AG04450 (cell line): Measurements from ENCODE around the gene RELN. TPM values are rescaled to one million over a fixed set of nuclear protein-coding genes. Genes with fewer than 3 reads are reported as not detected.

Experiments
- CTCF ChIA-PET: fragments of 300-600, 350-600 bp; formaldehyde crosslinking; extraction: SDS; loops from one replicate; lab custom pipeline; 2022; ENCODE audit warnings: antibody characterized with exemption, inconsistent platforms; lab: Charles Lee
- POLR2A ChIA-PET: fragments of 350-600 bp; formaldehyde crosslinking; extraction: SDS; loops from one replicate; lab custom pipeline; 2021; ENCODE audit warnings: antibody characterized with exemption, inconsistent platforms; lab: Yijun Ruan, JAX
- DNase-seq: peaks from one replicate; pipeline ENCODE4 v3.0.0-alpha.2; 2011; ENCODE audit warnings: low read depth, low spot score
- H3K27ac ChIP-seq: one replicate; pipeline ENCODE4 v1.5.1; 2012; ENCODE audit warnings: low read depth, low read length, control low read depth
- H3K27me3 ChIP-seq: one replicate; pipeline ENCODE4 v1.6.0; 2012; ENCODE audit warnings: low read length; ENCODE audit not compliant: control insufficient read depth, insufficient read depth
- H3K4me3 ChIP-seq: 2 replicates; pipeline ENCODE4 v1.5.1; 2011; ENCODE audit warnings: mild to moderate bottlenecking, low read depth, low read length, control low read depth
- H3K9me3 ChIP-seq: 2 replicates; pipeline ENCODE4 v1.5.1; 2012; ENCODE audit warnings: low read length; ENCODE audit not compliant: control insufficient read depth, insufficient read depth
- polyA plus RNA-seq: library from polyadenylated mRNA; depleted of rRNA; stranded (reverse); fragments of >200 nt; gene quantifications from 2 replicates; pipeline ENCODE4 v1.2.3, GENCODE V29; 2011
- TF ChIP-seq, protein P1 (sequence below): IDR thresholded peaks from 2 replicates; pipeline ENCODE4 v1.5.1; 2011; ENCODE audit warnings: low read depth, low read length, control low read depth, inconsistent platforms

The RELN gene
- polyA plus RNA-seq, 1 experiment: 7.6 TPM

- no peaks in the 10 kb centered on the region for H3K9me3 ChIP-seq
- H3K4me3 ChIP-seq: no peak overlapping the region
- H3K27me3 ChIP-seq: peaks cover 7% of the 10 kb centered on the region
- no peak overlapping the region for H3K27ac ChIP-seq
- CTCF ChIA-PET: no interaction called here
- no peak for DNase-seq
- POLR2A ChIA-PET: no interaction called here
- TF ChIP-seq, protein P1, sequence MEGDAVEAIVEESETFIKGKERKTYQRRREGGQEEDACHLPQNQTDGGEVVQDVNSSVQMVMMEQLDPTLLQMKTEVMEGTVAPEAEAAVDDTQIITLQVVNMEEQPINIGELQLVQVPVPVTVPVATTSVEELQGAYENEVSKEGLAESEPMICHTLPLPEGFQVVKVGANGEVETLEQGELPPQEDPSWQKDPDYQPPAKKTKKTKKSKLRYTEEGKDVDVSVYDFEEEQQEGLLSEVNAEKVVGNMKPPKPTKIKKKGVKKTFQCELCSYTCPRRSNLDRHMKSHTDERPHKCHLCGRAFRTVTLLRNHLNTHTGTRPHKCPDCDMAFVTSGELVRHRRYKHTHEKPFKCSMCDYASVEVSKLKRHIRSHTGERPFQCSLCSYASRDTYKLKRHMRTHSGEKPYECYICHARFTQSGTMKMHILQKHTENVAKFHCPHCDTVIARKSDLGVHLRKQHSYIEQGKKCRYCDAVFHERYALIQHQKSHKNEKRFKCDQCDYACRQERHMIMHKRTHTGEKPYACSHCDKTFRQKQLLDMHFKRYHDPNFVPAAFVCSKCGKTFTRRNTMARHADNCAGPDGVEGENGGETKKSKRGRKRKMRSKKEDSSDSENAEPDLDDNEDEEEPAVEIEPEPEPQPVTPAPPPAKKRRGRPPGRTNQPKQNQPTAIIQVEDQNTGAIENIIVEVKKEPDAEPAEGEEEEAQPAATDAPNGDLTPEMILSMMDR: no peak
Measured at GRCh38 chr7:103995554-103995953, 6.1 kb upstream of the RELN start.

GRCh38 chr7:103993551-103993950 lies 4.1 kb upstream of the RELN start:
- TF ChIP-seq, protein P1: no peak
- no peak overlapping the region for H3K27ac ChIP-seq
- CTCF ChIA-PET: interaction anchor here (0.7 kb wide), 1 partner anchor 118 kb away, joined by 4 read pairs; no protein-coding TSS in a partner anchor
- no peak overlapping the region for H3K4me3 ChIP-seq
- H3K27me3 ChIP-seq: peaks cover 15% of the 10 kb centered on the region
- POLR2A ChIA-PET: no interaction called here
- no peaks in the 10 kb centered on the region; the same call in 1 of the 2 replicates for H3K9me3 ChIP-seq
- DNase-seq: no peak

DNA sequence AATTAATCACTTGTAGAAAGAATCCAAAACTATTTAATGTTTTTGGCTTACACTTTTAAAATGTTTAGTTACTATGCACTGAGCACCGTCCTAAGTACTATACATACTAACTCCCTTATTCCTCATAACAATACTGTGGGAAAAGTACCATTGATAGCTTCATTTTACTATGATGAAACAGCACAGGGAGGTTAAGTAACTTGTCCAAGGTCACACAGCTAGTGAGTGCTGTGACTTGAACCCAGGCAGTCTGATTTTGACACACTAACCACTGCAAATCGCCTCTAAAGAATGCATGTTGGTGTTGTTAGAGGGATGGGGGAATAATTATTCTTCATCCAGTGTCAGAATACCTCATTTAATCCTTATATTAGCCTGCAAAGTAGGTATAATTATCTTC lies 1.9 kb upstream of the RELN start:
- no peaks in the 10 kb centered on the region; the same call in 1 of the 2 replicates for H3K9me3 ChIP-seq
- H3K27me3 ChIP-seq: peaks cover 25% of the 10 kb centered on the region
- H3K4me3 ChIP-seq: no peak overlapping the region
- TF ChIP-seq, protein P1: no peak
- H3K27ac ChIP-seq: no peak overlapping the region
- ChIA-PET POLR2A (no interaction called here), CTCF (interaction anchor here (0.9 kb wide), 1 partner anchor 52 kb away, joined by 3 read pairs; no protein-coding TSS in a partner anchor)
- no peak for DNase-seq

DNA sequence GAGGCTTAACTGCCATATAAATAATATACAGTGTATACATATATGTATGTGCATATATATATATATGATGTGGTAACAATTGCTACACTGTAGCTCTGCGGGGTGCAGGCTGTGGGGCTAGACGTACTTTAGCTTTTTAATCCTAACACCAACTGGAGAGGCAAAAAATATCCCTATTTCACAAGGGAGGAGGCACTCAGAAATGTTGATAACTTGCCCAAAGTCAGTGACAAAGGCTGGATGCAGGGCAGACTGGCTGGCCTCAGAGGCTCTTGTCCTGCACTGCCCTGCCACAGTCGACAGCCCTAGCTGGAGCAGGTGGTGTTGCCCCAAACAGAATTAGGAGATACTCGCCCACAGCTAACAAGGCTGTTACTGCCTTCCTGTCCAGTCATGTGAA lies 1.5 kb upstream of the RELN start:
- Histone ChIP-seq H3K27me3 (peaks cover 25% of the 10 kb centered on the region), H3K4me3 (no peak overlapping the region), H3K9me3 (no peaks in the 10 kb centered on the region; the same call in 1 of the 2 replicates), H3K27ac (no peak overlapping the region)
- POLR2A ChIA-PET: no interaction called here
- TF ChIP-seq, protein P1: no peak
- no peak for DNase-seq
- CTCF ChIA-PET: interaction anchor here (0.9 kb wide), 1 partner anchor 52 kb away, joined by 3 read pairs; no protein-coding TSS in a partner anchor

DNA sequence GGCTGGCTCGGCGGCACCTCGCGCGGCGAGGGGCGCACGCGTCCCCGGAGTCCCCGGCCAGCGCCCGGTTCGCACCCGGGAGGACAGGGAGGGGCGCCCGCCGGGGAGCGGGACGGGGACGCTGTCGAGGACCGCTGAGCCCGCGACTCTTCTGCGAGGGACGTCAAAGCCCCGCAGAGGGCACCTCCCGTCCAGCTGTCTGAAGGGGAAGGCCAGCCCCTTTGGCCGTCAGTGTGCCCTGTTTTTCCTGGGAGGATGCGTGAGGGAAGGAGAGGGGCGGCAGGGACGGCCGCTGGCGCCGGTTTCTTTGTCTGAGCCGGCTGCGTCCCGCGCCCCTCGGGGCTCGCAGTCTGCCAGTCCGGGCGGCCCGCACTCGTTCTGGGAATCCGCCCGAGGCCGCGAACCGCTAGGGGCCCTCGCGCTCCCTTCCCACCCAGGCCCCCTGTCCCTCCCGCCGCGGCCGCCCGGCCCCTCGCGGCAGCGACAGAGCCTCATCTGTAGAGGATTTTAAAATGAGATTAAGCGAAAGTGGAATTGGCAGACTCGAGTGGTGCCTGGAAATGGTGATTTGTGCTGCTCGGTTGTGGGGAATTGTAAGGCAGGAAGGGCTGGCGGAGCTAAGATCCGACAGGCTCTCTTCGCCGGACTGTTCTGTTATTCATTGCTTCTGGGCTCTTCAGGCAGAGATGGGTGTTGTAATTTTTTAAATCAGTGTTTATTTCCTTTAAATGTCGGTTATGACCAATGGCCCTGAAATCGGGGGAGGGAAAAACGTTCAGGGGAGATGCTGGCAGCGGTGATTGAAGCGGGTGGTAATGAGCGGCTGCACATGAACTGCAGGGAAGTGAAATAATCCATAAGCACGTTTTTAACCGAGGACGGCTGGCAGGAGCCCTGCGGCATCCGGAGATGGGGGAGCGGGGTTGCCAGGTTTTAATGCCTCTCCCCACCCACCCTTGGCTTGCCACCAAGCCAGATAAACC lies 618 bp upstream of the RELN start:
- no peak for DNase-seq
- Histone ChIP-seq H3K27ac (no peak overlapping the region), H3K4me3 (peak overlapping the region; percentile 59), H3K27me3 (peaks cover 25% of the 10 kb centered on the region), H3K9me3 (no peaks in the 10 kb centered on the region; the same call in 1 of the 2 replicates)
- TF ChIP-seq, protein P1: no peak
- ChIA-PET CTCF (no interaction called here), POLR2A (no interaction called here)
